ENCODE results near the gene CGAS.
"Not testable (repeated sequence)": the region's sequence is repeated elsewhere in the genome, so short reads cannot be mapped to it uniquely, and the experiment has no call there.

GRCh38 chr6:73381531-73381930 is 70.6 kb downstream of the CGAS start:
- TF ChIP-seq CTCF (IDR thresholded peaks at IDR 0.05); EZH2 (IDR thresholded peaks at IDR 0.05; ENCODE audit: borderline replicate concordance, insufficient read depth, low read depth, low read length, poor library complexity, severe bottlenecking): not testable (repeated sequence)
